Measurements from ENCODE around the gene P2RX7.

The P2RX7 gene

DNA sequence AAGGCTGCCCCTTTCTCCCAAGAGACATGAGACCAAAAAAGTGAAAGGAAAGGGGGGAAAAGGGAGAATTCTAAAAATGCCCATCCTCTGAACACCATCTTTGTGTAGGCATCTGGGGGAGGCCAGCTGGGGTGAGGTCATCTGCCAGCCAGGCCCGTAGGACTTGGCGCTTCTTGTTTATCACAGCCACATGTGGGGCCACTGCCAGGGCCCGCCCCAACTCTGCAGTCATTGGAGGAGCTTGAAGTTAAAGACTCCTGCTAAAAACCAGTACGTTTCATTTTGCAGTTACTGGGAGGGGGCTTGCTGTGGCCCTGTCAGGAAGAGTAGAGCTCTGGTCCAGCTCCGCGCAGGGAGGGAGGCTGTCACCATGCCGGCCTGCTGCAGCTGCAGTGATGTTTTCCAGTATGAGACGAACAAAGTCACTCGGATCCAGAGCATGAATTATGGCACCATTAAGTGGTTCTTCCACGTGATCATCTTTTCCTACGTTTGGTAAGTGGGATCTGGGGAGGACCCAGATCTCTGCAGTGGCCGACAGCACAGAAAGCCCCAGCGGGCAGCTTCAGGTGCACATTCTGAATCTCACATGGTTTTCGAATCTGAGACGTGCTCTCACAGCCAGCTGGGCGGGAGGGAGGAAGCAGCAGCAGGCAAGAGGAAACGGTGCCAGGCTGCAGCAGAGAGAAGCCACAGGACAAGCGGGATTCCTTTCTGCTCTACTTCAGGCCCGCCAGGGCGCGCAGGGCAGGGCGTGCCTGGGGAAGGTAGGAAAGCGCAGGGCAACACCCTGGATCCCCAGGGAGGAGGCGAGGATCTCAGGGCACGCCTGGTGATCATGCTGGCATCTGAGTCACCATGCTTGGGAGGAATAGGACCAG, at the start of gene P2RX7:
Gene P2RX7, plus strand, starts transcription at position 276 of the 881 bp plus-strand sequence. Its CDS starts 95 bp downstream, at position 371.
- DNase-seq (ENCODE audit: low spot score): peak; percentile 83

DNA sequence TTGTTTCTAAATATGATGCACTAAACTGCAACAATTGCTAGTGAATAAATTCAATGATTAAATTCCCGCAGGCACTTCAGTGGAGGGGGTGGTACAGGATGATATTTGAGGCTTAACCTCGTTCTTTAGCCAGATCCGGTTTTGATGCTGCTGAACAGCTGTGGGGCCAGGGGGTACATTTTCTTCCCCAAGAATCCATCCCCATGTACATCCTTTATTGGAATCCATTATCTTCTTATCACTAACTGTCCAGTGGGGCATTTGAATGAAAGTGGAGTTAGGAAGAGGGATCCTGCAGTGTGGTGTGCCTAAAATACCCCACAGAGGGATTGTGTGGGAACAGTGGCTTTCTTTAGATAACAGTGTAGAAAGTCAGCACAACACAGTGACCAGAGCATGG, 48.4 kb upstream of the P2RX7 start:
- no peak for DNase-seq (ENCODE audit: low spot score)

- DNase-seq (ENCODE audit: low spot score): no peak
These were observed 47.6 kb upstream of the P2RX7 start for GRCh38 chr12:121085069-121085468.

GRCh38 chr12:121085506-121086353, 46.9 kb upstream of the P2RX7 start:
- no peak for DNase-seq (ENCODE audit: low spot score)

DNA sequence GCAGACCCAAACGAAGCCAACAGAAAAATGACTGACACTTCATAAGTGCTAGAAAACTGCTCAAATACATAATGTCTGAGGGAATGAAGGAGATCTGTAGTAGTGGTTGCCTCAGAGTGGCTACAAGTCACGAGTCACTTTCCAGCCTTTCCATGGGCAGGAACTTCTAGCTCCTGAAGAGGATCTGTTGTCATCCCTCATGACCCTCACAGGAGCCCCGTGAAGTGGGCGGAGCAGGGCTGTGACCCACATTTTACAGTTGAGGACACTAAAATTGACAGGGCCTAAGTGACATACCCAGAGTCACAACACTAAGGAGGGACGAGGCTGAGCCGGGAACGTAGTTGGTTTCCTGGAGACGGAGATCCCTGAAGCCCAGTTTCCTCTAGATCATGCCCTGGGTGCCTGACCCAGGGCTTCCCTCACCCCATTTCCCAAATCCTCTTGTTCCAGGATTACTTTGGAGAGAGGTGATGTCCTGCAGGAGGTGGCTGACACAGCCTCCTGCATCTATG, 45.8 kb upstream of the P2RX7 start:
- no peak for DNase-seq (ENCODE audit: low spot score)

GRCh38 chr12:121087467-121088194, 45.0 kb upstream of the P2RX7 start:
- no peak for DNase-seq (ENCODE audit: low spot score)

- no peak for DNase-seq (ENCODE audit: low spot score)
These were observed 44.5 kb upstream of the P2RX7 start for GRCh38 chr12:121088195-121088585.

- peak; percentile 50 for DNase-seq (ENCODE audit: low spot score)
These were observed 43.5 kb upstream of the P2RX7 start for GRCh38 chr12:121089031-121089812.

DNA sequence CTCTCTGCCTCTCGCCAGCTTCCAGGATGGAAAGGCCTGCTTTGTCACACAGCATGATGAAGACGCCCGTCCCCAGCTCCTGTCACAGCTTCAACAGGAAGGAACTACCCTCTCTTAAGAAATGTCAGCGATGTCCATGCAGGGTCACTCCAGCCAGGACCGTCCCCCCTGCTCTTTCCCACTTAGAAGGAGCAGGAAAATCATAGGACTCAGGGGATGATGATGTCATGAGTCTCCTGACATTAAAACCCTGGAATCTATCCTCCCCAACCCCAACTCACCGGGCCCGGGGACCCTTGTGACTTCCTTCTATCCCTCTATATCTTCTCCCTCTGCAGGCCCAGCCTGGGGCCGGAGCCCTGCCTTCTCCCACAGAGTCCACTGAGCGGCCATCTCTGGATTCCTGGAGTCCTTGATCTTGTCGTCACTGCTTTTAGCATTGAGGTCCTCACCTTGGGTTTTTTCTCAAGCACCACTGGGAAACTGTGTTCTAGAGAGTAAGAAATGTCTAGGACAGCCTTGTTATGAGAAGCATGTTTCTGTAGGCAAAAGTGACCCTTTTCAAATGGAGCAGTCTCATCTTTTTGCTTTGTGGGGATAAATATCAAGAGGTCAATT, 42.8 kb upstream of the P2RX7 start:
- DNase-seq (ENCODE audit: low spot score): no peak

DNA sequence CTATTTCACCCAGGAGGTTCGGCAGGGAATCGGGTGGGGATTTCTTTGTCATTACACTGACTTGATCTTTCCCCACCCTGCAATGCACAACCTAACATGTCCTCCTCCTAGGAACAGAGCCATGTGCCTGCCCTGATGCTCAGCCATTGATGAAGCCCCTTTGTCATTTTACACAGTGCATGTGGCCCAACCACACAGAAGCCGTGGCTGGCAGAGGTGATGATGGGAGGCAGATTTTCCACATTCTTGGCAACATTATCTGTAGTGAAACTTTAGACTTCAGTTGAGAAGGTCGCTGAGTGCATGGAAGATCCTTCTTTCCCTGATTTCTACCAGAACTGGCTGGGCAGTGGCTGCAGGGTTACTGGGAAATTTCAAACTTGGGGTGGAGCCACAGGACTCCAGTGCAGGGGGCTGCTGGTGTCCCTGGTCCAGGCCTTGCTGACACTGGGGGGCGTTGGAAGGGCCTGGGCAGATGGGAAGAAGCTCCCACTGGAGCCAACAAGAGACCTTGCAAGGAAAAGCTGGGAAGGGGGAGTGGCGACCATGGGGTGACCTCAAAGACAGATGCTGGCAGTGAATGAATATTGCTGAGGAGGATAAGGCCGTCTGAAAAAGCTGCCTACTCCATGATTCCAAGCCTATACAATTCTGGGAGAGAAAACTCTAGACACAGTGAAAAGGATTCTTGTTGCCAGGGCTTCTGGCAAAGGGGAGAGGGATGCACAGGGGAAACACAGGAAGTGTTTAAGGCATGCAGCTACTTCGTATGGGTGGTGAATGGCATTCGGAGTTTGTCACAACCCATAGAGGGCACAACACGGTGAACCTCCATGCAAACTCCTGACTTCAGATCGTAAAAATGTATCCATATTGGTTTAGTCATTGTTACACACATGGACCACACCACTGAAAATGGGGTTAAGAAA, 41.8 kb upstream of the P2RX7 start:
- DNase-seq (ENCODE audit: low spot score): no peak

DNA sequence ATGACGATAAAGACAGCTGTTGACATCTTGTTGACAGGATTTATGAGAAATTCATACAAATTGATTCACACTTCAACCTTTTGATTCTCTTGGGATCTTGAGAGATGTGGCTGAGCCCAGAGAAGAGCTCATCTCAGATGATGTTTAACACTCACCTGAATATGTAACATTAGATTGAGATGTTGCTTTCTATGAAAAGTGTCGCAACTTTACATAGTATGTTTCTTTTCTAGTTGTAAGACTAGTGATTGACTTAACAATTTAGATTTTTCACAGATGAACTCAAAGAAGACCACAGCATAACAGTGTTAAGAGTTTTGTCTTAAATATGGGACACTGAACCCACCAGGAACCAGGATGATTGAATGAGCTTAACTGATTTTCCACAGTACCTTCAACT, 40.6 kb upstream of the P2RX7 start:
- no peak for DNase-seq (ENCODE audit: low spot score)

- DNase-seq (ENCODE audit: low spot score): no peak
These were observed 39.2 kb upstream of the P2RX7 start for GRCh38 chr12:121093487-121093891.

DNA sequence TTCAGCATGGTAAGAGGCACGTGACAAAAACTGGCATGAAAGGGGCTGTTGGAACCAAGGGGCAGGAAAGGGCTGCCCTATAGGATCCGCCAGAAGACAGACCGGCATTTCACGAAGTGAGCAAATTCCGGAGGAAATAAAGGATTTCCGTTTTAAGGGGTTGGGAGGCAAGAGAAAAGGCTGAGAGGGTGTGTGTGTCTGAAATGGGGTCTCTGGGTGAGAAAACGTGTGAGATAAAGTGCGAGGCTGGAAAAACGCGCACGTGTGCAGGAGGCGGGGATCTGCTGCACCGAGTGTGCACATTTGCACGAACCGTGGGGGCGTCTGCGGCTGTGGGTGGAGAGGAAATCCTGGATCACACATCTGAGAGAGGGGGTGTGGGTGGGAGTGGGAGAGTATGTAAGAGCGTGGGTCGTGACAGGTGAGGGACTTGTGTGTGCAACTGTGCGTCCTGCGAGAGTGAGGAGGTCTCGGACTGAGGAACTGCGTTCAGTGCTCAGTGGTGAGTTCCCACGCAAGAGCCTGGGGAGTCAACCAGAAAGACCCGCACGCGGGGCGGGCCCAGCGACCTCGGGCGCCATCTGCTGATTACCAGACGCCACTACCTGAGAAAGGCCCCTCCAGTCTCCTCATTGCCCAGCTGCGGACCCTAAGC, 37.0 kb upstream of the P2RX7 start:
- DNase-seq (ENCODE audit: low spot score): peak; percentile 95

DNA sequence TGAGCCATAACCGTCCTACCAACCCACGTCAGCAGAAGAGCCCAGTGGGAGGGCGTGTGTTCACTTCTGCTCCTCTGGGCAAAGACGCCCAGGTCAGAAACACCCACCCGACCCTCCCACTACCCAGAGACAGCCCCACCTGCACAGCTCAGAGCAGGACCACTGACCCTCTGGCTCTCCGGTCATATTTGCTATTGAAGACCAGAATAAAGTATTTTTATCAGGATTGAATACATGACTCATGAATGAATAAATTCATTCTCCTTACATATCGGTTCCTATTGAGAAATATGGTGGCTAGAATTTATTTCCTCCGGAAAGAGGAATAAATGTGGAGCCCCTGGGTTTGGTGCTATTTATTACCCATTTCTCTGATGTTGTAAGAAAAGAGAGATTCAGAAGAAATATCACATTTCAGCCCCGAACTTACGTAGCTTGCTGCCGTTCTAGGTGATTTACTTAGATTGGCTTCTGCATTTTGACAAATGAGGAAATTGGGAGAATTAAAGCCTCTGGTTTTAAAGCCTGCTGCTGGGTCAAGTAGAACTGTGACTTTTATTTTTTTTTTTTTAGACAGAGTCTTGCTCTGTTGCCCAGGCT, 36.4 kb upstream of the P2RX7 start:
- no peak for DNase-seq (ENCODE audit: low spot score)

DNA sequence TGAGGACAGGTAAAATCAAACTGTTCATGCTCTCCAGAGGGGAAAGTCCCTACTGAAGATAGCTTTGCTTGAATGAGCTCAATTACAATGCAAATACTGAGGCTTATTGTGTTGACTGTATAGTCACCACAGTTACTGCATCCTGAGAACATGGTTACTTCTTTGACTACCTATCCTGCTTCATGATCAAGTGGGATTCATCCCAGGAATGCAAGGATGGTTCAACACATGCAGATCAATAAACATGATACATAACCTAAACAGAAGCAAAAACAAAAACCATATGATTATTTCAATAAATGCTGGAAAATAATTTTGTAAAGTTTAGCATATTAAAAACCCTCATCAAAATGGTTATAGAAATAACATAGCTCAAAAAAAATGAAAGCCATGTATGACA, 32.9 kb upstream of the P2RX7 start:
- DNase-seq (ENCODE audit: low spot score): no peak

- DNase-seq (ENCODE audit: low spot score): no peak
These were observed 30.4 kb upstream of the P2RX7 start for GRCh38 chr12:121102307-121102706.

- no peak for DNase-seq (ENCODE audit: low spot score)
These were observed 25.0 kb upstream of the P2RX7 start for GRCh38 chr12:121107681-121108080.

GRCh38 chr12:121108492-121108891, 24.2 kb upstream of the P2RX7 start:
- no peak for DNase-seq (ENCODE audit: low spot score)
